GM23338 (cell line): ENCODE results near the gene PUM2. TPM values are rescaled to one million over a fixed set of nuclear protein-coding genes. Genes with fewer than 3 reads are reported as not detected.

Source experiments
- ATAC-seq: fragments of 200-7000 bp; cut with Tn5 transposase; 3 replicates; pipeline ENCODE4 v1.9.1; 2020
- DNase-seq: peaks from one replicate; pipeline ENCODE4 v3.0.0-alpha.2; 2015; ENCODE audit warnings: low spot score
- H2AFZ ChIP-seq: fragments of 200-600 bp; sonication (generic); 2 replicates; pipeline ENCODE4 v1.8.0; 2016; ENCODE audit warnings: antibody characterized with exemption, mild to moderate bottlenecking, moderate library complexity
- H3F3A ChIP-seq: fragments of 200-600 bp; sonication (generic); replicated peaks from 2 replicates; pipeline ENCODE4 v1.8.0; 2017; ENCODE audit warnings: antibody characterized with exemption, mixed run types, low read depth
- H3K27ac ChIP-seq: fragments of 200-600 bp; sonication (generic); 2 replicates; pipeline ENCODE4 v1.6.1; 2016; ENCODE audit warnings: low read depth
- H3K27me3 ChIP-seq: fragments of 200-600 bp; sonication (generic); 2 replicates; pipeline ENCODE4 v1.8.0; 2016; ENCODE audit warnings: mild to moderate bottlenecking, mixed run types, moderate library complexity; ENCODE audit not compliant: insufficient read depth
- H3K36me3 ChIP-seq: fragments of 200-600 bp; sonication (generic); 2 replicates; pipeline ENCODE4 v1.8.0; 2016; ENCODE audit warnings: mild to moderate bottlenecking; ENCODE audit not compliant: insufficient read depth
- H3K4me1 ChIP-seq: fragments of 200-600 bp; sonication (generic); 2 replicates; pipeline ENCODE4 v1.8.0; 2016; ENCODE audit warnings: mild to moderate bottlenecking, moderate library complexity; ENCODE audit not compliant: insufficient read depth
- H3K4me2 ChIP-seq: fragments of 200-600 bp; sonication (generic); 2 replicates; pipeline ENCODE4 v1.7.1; 2017; ENCODE audit warnings: mixed run types
- H3K4me3 ChIP-seq: fragments of 200-600 bp; sonication (generic); 2 replicates; pipeline ENCODE4 v1.6.1; 2016; ENCODE audit warnings: mixed run types
- H3K79me2 ChIP-seq: fragments of 200-600 bp; sonication (generic); replicated peaks from 2 replicates; pipeline ENCODE4 v1.8.0; 2017; ENCODE audit warnings: mild to moderate bottlenecking; ENCODE audit not compliant: insufficient read depth
- H3K9me2 ChIP-seq: fragments of 200-600 bp; sonication (generic); 2 replicates; pipeline ENCODE4 v1.8.0; 2017; ENCODE audit not compliant: insufficient read depth
- H4K20me1 ChIP-seq: fragments of 200-600 bp; sonication (generic); replicated peaks from 2 replicates; pipeline ENCODE4 v1.8.0; 2017; ENCODE audit warnings: mild to moderate bottlenecking; ENCODE audit not compliant: insufficient read depth
- H3K27ac Mint-ChIP-seq: 2 replicates; pipeline ENCODE4 v1.8.0; 2020; ENCODE audit warnings: inconsistent platforms, mild to moderate bottlenecking, moderate library complexity, mixed read lengths
- H3K27me3 Mint-ChIP-seq: 3 replicates; pipeline ENCODE4 v1.8.0; 2022; ENCODE audit warnings: low read depth, mild to moderate bottlenecking, moderate library complexity, mixed read lengths, inconsistent platforms; ENCODE audit not compliant: insufficient read depth, poor library complexity
- H3K36me3 Mint-ChIP-seq: 3 replicates; pipeline ENCODE4 v1.8.0; 2021; ENCODE audit warnings: low read depth, mild to moderate bottlenecking, inconsistent platforms, moderate library complexity, mixed read lengths
- H3K4me1 Mint-ChIP-seq: 3 replicates; pipeline ENCODE4 v1.8.0; 2020; ENCODE audit warnings: mild to moderate bottlenecking, inconsistent platforms, mixed read lengths
- H3K4me3 Mint-ChIP-seq: 3 replicates; pipeline ENCODE4 v1.8.0; 2021; ENCODE audit warnings: moderate library complexity, mild to moderate bottlenecking, inconsistent platforms, mixed read lengths
- H3K9me3 Mint-ChIP-seq: 3 replicates; pipeline ENCODE4 v1.8.0; 2020; ENCODE audit warnings: moderate library complexity, mild to moderate bottlenecking, inconsistent platforms, mixed read lengths
- CREB1 ChIP-seq: fragments of 250-450 bp; sonication (Bioruptor Pico); IDR thresholded peaks from 2 replicates; pipeline ENCODE4 v1.5.0; 2020; ENCODE audit warnings: low read depth, mild to moderate bottlenecking, moderate library complexity
- CTCF ChIP-seq, 2 experiments: fragments of 200-600 bp in 1 of 2; sonication (generic) in 1 of 2; conservative IDR thresholded peaks; 2 replicates each; pipeline versions ENCODE4 v1.5.1 to v1.6.1; 2016 to 2017; ENCODE audit warnings: antibody characterized with exemption in 2 of 2, low read depth in 2 of 2, mild to moderate bottlenecking in 2 of 2, moderate library complexity in 1 of 2
- ETS1 ChIP-seq: IDR thresholded peaks from 2 replicates; pipeline ENCODE4 v1.6.1; 2016; ENCODE audit warnings: antibody characterized with exemption
- EZH2 ChIP-seq: fragments of 200-600 bp; sonication (generic); IDR thresholded peaks from one replicate; pipeline ENCODE4 v1.8.0; 2017; ENCODE audit warnings: antibody characterized with exemption, mild to moderate bottlenecking, low read depth; ENCODE audit not compliant: unreplicated experiment
- EZH2phosphoT487 ChIP-seq: fragments of 200-600 bp; sonication (generic); IDR thresholded peaks from one replicate; pipeline ENCODE4 v1.8.1; 2018; ENCODE audit warnings: antibody characterized with exemption; ENCODE audit not compliant: unreplicated experiment
- JUNB ChIP-seq: IDR thresholded peaks from one replicate; pipeline ENCODE4 v1.6.1; 2016; ENCODE audit warnings: antibody characterized with exemption; ENCODE audit not compliant: unreplicated experiment
- NANOG ChIP-seq: IDR thresholded peaks from 2 replicates; pipeline ENCODE4 v1.6.1; 2016; ENCODE audit warnings: antibody characterized with exemption, borderline replicate concordance
- POLR2AphosphoS5 ChIP-seq: IDR thresholded peaks from 2 replicates; pipeline ENCODE4 v1.6.1; 2016; ENCODE audit warnings: antibody characterized with exemption, low read depth
- REST ChIP-seq: IDR thresholded peaks from one replicate; pipeline ENCODE4 v1.6.1; 2018; ENCODE audit warnings: antibody characterized with exemption; ENCODE audit not compliant: unreplicated experiment
- STAT1 ChIP-seq: IDR thresholded peaks from one replicate; pipeline ENCODE4 v1.6.1; 2016; ENCODE audit warnings: antibody characterized with exemption; ENCODE audit not compliant: unreplicated experiment
- polyA plus RNA-seq: library from polyadenylated mRNA; unstranded; fragments of >200 nt; fragmentation: Nextera tagmentation; extraction: Ambion mirVana; gene quantifications from 2 replicates; pipeline ENCODE4 v1.2.1, GENCODE V29; 2016
- total RNA-seq: library from RNA; depleted of rRNA; stranded (reverse); fragments of >200 nt; shearing (Covaris generic); gene quantifications from 2 replicates; pipeline ENCODE4 v1.2.3, GENCODE V29; 2014

Gene PUM2
- total and polyA plus RNA-seq, 2 experiments from 2014 or later = 29.9 to 94.1 TPM

GRCh38 chr2:20355131-20355530, 4.5 kb upstream of the PUM2 start (continued):
- TF ChIP-seq CTCF (conservative IDR thresholded peaks at IDR 0.05; ENCODE audit: low read depth in 2 of 2) = no peak
- no peak for TF ChIP-seq STAT1
- TF ChIP-seq EZH2phosphoT487 = no peak
- TF ChIP-seq NANOG = no peak

GRCh38 chr2:20353241-20353992, 2.8 kb upstream of the PUM2 start:
- no peaks in the 10 kb centered on the region for H3K36me3 ChIP-seq
- no peaks in the 10 kb centered on the region for H3K9me2 ChIP-seq
- peaks cover 5% of the 10 kb centered on the region for H3K4me1 Mint-ChIP-seq
- peaks cover 29% of the 10 kb centered on the region for H3K4me1 ChIP-seq
- H3K27ac Mint-ChIP-seq = no peak overlapping the region
- H3K4me3 Mint-ChIP-seq = no peak overlapping the region
- H3K27ac ChIP-seq = no peak overlapping the region
- H3K27me3 Mint-ChIP-seq = peaks cover 4% of the 10 kb centered on the region
- no peak overlapping the region for H3K4me3 ChIP-seq
- peaks cover 5% of the 10 kb centered on the region for H3K36me3 Mint-ChIP-seq
- H3K27me3 ChIP-seq = no peaks in the 10 kb centered on the region
- peak overlapping the region; percentile 4; the same call in 1 of the 2 replicates for H2AFZ ChIP-seq
- H3F3A ChIP-seq = peaks cover 8% of the 10 kb centered on the region; the same call in 1 of the 2 replicates
- DNase-seq (no peak), ATAC-seq (no peak)
- peaks cover 9% of the 10 kb centered on the region for H4K20me1 ChIP-seq
- peaks cover 18% of the 10 kb centered on the region for H3K79me2 ChIP-seq
- TF ChIP-seq NANOG (no peak), EZH2 (no peak), STAT1 (no peak), CTCF (conservative IDR thresholded peaks at IDR 0.05; ENCODE audit: low read depth in 2 of 2) (no peak), REST (no peak), CREB1 (CRISPR knock-in tag) (no peak), ETS1 (no peak), JUNB (no peak), POLR2AphosphoS5 (no peak)
- H3K9me3 Mint-ChIP-seq = no peaks in the 10 kb centered on the region
- H3K4me2 ChIP-seq = no peak overlapping the region
